ENCODE measurements around the gene TSPOAP1. TPM values are rescaled to one million over a fixed set of nuclear protein-coding genes. Genes with fewer than 3 reads are reported as not detected.

Gene TSPOAP1
- total RNA-seq, 2 donors from 2014 or later: 31.3 to 36.8 TPM

DNA sequence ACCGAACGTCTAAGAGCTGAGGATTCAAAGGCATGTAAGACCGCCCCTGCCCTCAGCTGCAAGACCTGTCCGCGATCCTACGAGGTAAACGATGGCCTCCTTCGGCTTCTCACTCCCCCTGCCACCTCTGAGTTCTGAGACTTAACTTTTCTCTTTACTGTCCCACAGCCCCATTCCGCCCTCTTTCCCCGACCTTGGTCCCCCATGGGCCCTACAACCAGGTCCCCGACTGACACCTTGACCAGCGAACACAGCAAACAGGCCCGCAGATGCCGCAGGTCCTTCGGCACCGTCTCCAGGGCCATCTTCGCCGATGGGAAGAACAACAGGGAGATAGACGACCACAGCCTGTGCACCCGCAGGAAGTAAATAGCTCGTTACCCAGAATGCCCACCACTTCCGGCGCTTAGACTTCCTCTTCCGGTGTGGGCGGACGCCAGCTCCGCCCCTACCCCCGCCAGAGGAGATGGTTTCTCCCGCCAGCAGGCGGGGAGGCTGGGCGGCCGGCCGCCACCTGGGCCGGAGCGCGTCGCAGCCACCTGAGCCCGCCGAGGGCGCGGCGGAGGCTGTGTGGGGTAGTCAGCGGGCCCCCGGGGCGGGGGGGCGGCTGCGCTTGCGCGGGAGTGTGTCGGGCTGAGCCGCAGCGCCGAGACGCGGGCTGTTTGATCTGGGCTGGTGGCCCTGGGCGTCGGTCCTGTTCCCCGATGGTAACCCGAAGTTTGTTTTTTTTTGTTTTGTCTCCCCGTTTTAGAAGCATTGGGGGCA is 23.4 kb upstream of the TSPOAP1 start, which contains the start of gene SUPT4H1:
SUPT4H1 (minus strand) TSS at position 371 of the 765 bp plus-strand sequence; CDS start at position 305, 66 bp downstream.
- no peaks in the 10 kb centered on the region for H3K4me1 ChIP-seq (ENCODE audit: control insufficient read depth, insufficient read depth, low read length)
- Mint-ChIP-seq H3K4me3 (peak within 1 kb of the TSS; percentile 99), H3K4me1 (peaks cover 8% of the 10 kb centered on the region), H3K27ac (peak within 1 kb of the TSS; percentile 99), H3K9me3 (no peaks in the 10 kb centered on the region), H3K27me3 (ENCODE audit: insufficient read depth) (no peaks in the 10 kb centered on the region), H3K36me3 (ENCODE audit: low read depth) (peaks cover 35% of the 10 kb centered on the region)
- peak within 1 kb of the TSS; percentile 72 for H3K27ac ChIP-seq (ENCODE audit: low read depth, low read length)
- peak within 1 kb of the TSS; percentile 79 for H3K9ac ChIP-seq (ENCODE audit: extremely low read depth, low read length, poor library complexity, severe bottlenecking)
- H3K4me3 ChIP-seq (ENCODE audit: low read length): peak within 1 kb of the TSS; percentile 88
- WGBS, 2 experiments (ENCODE audit: insufficient coverage in 1 of 2, insufficient read length in 1 of 2): 0 to 2% methylated on average over 18 to 60 of the region's 60 CpGs
- H3K36me3 ChIP-seq (ENCODE audit: control insufficient read depth, insufficient read depth, low read length): peaks cover 30% of the 10 kb centered on the region
- peak; percentile 99 for DNase-seq
- TF ChIP-seq, protein P1, sequence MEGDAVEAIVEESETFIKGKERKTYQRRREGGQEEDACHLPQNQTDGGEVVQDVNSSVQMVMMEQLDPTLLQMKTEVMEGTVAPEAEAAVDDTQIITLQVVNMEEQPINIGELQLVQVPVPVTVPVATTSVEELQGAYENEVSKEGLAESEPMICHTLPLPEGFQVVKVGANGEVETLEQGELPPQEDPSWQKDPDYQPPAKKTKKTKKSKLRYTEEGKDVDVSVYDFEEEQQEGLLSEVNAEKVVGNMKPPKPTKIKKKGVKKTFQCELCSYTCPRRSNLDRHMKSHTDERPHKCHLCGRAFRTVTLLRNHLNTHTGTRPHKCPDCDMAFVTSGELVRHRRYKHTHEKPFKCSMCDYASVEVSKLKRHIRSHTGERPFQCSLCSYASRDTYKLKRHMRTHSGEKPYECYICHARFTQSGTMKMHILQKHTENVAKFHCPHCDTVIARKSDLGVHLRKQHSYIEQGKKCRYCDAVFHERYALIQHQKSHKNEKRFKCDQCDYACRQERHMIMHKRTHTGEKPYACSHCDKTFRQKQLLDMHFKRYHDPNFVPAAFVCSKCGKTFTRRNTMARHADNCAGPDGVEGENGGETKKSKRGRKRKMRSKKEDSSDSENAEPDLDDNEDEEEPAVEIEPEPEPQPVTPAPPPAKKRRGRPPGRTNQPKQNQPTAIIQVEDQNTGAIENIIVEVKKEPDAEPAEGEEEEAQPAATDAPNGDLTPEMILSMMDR (conservative IDR thresholded peaks at IDR 0.05): peak; percentile 20
- no peaks in the 10 kb centered on the region for H3K9me3 ChIP-seq (ENCODE audit: control insufficient read depth, low read length)
- no peaks in the 10 kb centered on the region for H3K27me3 ChIP-seq (ENCODE audit: control insufficient read depth, insufficient read depth, low read length, poor library complexity, severe bottlenecking)

DNA sequence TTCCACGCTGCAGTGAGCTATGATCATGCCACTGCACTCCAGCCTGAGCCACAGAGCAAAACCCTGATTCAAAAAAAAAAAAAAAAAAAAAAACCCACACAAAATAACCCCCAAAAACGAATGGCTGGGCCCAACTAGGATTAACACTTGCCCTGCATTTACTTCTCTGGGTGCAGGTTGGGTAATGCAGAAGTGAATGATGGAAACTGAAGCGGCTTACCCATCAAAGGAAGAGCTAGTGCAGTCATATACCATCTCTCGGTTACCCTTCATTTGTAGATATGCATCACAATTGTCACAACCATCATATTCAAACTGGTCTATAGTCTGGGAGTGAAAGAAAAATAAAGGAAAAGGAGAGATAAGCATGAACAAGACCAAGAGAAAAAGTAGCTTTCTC is 22.6 kb upstream of the TSPOAP1 start:
- no peaks in the 10 kb centered on the region for H3K4me1 ChIP-seq (ENCODE audit: control insufficient read depth, insufficient read depth, low read length)
- Mint-ChIP-seq H3K4me1 (peaks cover 8% of the 10 kb centered on the region), H3K27ac (peak overlapping the region; percentile 99), H3K27me3 (ENCODE audit: insufficient read depth) (no peaks in the 10 kb centered on the region), H3K36me3 (ENCODE audit: low read depth) (peaks cover 40% of the 10 kb centered on the region), H3K4me3 (peak overlapping the region; percentile 99), H3K9me3 (no peaks in the 10 kb centered on the region)
- H3K9me3 ChIP-seq (ENCODE audit: control insufficient read depth, low read length): no peaks in the 10 kb centered on the region
- TF ChIP-seq, protein P1 (conservative IDR thresholded peaks at IDR 0.05): no peak
- 20 to 72% methylated on average over 1 to 3 of the region's 4 CpGs for WGBS, 2 experiments (ENCODE audit: insufficient coverage in 1 of 2, insufficient read length in 1 of 2)
- DNase-seq: no peak
- peak overlapping the region; percentile 79 for H3K9ac ChIP-seq (ENCODE audit: extremely low read depth, low read length, poor library complexity, severe bottlenecking)
- H3K27me3 ChIP-seq (ENCODE audit: control insufficient read depth, insufficient read depth, low read length, poor library complexity, severe bottlenecking): no peaks in the 10 kb centered on the region
- no peak overlapping the region for H3K27ac ChIP-seq (ENCODE audit: low read depth, low read length)
- peaks cover 38% of the 10 kb centered on the region for H3K36me3 ChIP-seq (ENCODE audit: control insufficient read depth, insufficient read depth, low read length)
- H3K4me3 ChIP-seq (ENCODE audit: low read length): peak overlapping the region; percentile 88

DNA sequence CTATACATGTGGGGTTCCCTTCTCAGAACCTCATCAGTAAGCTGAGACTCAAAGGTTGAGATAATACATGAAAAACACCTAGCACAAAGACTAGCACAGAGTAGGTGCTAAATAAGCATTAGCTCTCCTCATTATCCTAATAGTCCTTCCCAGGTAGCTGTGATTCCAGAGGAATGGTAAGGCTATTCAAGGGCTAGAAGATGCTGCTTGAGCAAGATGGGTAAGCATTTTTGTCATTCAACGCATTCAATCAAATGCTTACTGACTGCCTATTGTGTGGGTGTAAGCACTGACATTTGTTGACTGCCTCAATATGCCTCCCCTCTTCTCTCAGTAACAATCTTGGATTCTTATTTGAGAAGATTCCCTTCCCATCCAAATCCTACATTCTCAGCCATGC is 19.4 kb upstream of the TSPOAP1 start:
- H3K27ac Mint-ChIP-seq: no peak overlapping the region
- peaks cover 4% of the 10 kb centered on the region for H3K4me1 Mint-ChIP-seq
- Histone ChIP-seq H3K27me3 (ENCODE audit: control insufficient read depth, insufficient read depth, low read length, poor library complexity, severe bottlenecking) (no peaks in the 10 kb centered on the region), H3K9me3 (ENCODE audit: control insufficient read depth, low read length) (no peaks in the 10 kb centered on the region), H3K4me1 (ENCODE audit: control insufficient read depth, insufficient read depth, low read length) (no peaks in the 10 kb centered on the region), H3K9ac (ENCODE audit: extremely low read depth, low read length, poor library complexity, severe bottlenecking) (no peak overlapping the region), H3K4me3 (ENCODE audit: low read length) (no peak overlapping the region), H3K27ac (ENCODE audit: low read depth, low read length) (no peak overlapping the region), H3K36me3 (ENCODE audit: control insufficient read depth, insufficient read depth, low read length) (peaks cover 58% of the 10 kb centered on the region)
- no peak for DNase-seq
- H3K9me3 Mint-ChIP-seq: no peaks in the 10 kb centered on the region
- H3K4me3 Mint-ChIP-seq: no peak overlapping the region
- peaks cover 58% of the 10 kb centered on the region for H3K36me3 Mint-ChIP-seq (ENCODE audit: low read depth)
- WGBS, 2 experiments (ENCODE audit: insufficient coverage in 1 of 2, insufficient read length in 1 of 2): 92% methylated on average over 1 of the region's 1 CpG; no CpG with 5 or more reads in 1 of the 2 experiments
- TF ChIP-seq, protein P1 (conservative IDR thresholded peaks at IDR 0.05): no peak
- H3K27me3 Mint-ChIP-seq (ENCODE audit: insufficient read depth): no peaks in the 10 kb centered on the region
